GM18505 (cell line): ENCODE measurements around the gene ZIC2.

Experiments
- ATAC-seq: cut with Tn5 transposase; IDR thresholded peaks from one replicate; pipeline ENCODE4 v1.9.1; 2021; ENCODE audit not compliant: unreplicated experiment
- POLR2A ChIP-seq: IDR thresholded peaks from 4 replicates; pipeline ENCODE4 v1.6.1; 2011; ENCODE audit warnings: borderline replicate concordance; ENCODE audit not compliant: insufficient read depth, insufficient read length; ENCODE audit errors: extremely low read depth

ZIC2 gene

DNA sequence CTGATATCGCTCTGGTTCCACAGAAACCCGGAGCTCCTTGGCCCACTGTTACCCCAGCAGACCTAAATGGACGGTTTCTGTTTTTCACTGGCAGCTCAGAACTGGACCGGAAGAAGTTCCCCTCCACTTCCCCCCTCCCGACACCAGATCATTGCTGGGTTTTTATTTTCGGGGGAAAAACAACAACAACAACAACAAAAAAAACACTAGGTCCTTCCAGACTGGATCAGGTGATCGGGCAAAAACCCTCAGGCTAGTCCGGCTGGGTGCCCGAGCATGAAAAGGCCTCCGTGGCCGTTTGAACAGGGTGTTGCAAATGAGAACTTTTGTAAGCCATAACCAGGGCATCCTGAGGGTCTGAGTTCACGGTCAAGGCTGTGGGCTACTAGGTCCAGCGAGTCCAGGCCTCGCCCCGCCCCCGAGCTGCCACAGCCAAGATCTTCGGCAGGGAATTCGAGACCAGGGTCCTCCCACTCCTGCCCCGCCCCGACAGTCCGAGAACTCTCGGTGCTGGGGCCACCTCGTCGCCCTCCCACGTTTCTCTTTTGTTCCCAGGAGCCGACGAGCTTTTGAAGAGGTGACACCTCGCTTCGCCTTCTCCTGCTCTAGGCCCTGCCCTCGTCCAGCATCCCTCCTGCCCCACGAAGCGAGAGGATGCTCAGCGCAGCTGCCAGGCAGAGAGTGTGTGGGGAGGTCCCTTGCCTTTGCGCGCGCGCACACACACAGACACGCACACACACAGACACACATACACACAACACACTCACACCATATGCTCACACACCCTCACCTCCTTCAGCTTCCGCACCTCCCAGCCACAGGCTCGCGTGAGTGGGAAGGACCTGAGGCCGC is 8.8 kb downstream of the ZIC2 start:
- no peak for TF ChIP-seq POLR2A
- ATAC-seq = no peak

GRCh38 chr13:99991013-99991827 is 9.6 kb downstream of the ZIC2 start:
- no peak for TF ChIP-seq POLR2A

GRCh38 chr13:99991828-99992775 is 10.5 kb downstream of the ZIC2 start:
- ATAC-seq = no peak
- TF ChIP-seq POLR2A = no peak

More at GRCh38 chr13:99991013-99991827, 9.6 kb downstream of the ZIC2 start:
- ATAC-seq = no peak

- no peak for ATAC-seq
- no peak for TF ChIP-seq POLR2A
These were observed 11.4 kb downstream of the ZIC2 start for GRCh38 chr13:99992949-99993351.

- ATAC-seq = no peak
These were observed 12.4 kb downstream of the ZIC2 start for GRCh38 chr13:99993660-99994637.

DNA sequence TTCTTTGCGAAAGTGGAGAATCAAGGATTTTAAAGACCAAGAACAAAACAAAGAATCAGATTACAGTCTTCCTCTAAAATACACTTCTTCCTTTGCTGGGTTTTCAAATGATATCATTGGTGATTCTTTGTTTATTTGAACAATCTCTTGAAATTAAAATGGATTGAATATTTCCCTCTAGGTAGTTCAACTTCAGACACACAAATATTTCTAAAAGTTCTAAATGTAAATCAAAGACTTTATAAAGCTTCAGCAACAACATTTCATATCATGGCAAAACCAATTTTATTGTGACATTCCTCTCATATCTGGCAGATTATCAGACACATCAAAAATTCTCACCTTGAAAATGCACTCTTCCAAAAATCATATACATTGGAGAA is 13.0 kb downstream of the ZIC2 start:
- TF ChIP-seq POLR2A = no peak
- no peak for ATAC-seq

More at GRCh38 chr13:99993660-99994637, 12.4 kb downstream of the ZIC2 start:
- TF ChIP-seq POLR2A = no peak

DNA sequence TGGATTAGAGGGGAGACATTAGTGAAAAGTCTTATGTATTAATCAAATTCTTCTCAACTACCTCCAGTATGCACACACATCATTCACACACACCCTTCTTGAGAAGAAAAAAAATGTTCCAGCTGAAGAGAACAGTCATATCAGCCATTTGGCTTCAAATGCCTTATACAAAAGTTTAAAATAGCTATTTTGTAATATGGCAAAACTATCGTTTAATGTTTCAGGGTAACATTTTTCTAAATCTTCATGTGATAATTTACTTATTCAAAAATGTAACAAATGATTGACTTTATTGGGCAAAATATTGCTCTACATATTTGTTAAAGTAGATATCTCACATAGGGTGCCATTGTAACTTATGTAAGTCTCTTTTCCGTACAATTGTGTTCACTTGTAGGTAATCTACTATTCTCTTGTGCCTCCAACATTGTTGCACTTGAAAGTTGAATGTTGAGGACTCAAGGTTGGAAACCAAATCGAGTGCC is 13.6 kb downstream of the ZIC2 start:
- TF ChIP-seq POLR2A = no peak
- ATAC-seq = no peak

DNA sequence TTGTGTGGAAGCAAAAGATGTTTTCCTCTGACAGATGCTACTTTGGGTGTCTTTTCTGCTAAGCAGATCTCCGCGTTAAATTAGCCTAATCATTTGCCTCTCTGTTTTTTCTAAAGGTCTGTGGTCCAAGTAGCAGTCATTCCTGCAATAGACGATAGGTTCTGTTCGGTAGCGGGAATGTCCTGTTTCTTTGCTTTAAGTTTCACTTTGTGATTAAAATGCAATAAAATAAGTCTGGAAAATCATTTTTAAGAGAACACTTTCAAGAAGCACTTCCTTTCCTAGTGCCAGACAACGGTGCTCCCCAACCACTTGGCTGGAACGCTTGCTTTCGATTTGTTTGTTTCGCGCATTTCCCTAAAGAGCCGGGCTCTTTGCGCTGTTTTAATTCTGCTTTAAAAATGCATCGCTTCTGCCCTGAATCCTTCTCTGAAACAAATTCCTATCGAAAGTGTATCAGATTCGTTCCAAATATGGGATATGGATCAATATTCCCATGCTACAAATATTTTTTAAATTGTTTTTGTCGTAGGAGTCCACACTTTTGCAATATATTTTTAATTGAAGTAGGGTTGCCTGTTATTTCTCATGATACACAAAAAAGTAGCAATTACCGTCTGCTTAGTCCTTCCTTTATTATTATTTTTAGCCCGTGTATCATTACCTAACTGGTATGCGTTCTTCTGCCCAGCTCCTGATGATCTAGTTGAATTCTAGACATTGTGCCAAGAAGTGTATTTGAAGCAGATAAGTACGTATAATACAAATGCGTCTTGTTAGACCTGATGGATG is 14.2 kb downstream of the ZIC2 start:
- ATAC-seq = no peak
- no peak for TF ChIP-seq POLR2A

DNA sequence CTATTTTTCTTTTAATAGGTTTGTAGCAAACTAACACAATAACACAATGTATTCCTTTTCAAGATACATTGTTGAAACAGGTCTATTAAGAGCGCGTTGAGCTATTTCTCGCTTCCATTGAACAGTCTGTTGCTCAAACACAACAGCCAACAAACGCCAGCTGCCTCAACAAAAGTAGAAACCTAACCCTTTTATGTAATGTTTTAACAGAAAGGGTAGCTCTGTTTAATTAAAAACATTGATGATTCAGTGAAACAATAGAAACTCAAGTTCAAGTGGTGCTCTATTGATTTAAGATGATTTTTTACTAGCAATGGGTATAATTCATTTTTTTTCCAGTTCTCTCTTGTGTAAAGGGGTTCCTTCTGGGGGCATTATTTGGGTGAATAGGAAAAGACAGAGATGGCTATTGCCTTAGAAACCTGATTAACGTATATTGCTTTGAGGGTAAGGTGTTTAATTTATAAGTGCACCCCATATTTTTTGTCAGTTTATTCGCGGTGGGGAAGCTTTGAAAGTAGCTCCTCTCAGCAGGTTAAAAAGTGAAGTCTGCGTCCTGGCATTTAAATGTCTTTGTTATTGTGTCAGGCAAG is 14.9 kb downstream of the ZIC2 start:
- no peak for TF ChIP-seq POLR2A
- ATAC-seq = no peak

DNA sequence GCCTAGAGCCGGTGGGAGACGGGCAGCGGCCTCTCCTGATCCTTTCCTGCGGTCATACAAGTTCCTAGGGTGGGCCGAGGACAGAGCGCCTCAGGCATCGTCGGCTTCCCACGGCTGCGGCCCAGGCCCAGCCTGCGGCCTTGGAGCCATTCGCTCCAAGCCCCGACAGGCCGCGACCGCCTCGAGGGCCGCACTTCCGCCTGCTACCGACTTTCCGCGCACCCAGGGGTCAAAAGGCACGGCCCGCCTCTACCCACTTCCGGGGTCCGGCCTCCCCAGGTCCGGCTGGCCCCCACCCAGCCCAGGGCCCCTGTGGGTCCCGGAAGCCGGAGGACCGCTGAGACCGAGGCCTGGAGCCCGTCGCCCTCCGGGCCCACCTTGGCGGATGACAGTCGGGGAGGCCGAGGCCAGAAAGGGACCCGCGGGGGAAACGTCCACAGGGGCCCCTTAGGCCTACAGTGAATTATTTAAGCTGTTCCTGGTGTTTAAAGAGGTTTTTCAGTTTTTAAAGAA is 16.2 kb downstream of the ZIC2 start:
- no peak for ATAC-seq
- TF ChIP-seq POLR2A = no peak
